Fibroblast of the aortic adventitia (primary cell): ENCODE measurements around the gene TM4SF4. TPM values are rescaled to one million over a fixed set of nuclear protein-coding genes. Genes with fewer than 3 reads are reported as not detected.

Experiments used
- DNase-seq: peaks from one replicate; pipeline ENCODE4 v3.0.0-alpha.2; 2010; ENCODE audit warnings: low read depth
- H3K4me3 ChIP-seq: 2 replicates; pipeline ENCODE4 v1.5.1; 2011; ENCODE audit warnings: low read depth, mild to moderate bottlenecking, control low read depth, low read length, moderate library complexity
- CTCF ChIP-seq: IDR thresholded peaks from 2 replicates; pipeline ENCODE4 v1.5.1; 2011; ENCODE audit warnings: mild to moderate bottlenecking, low read length, control low read depth, inconsistent platforms; ENCODE audit not compliant: insufficient read depth
- total RNA-seq: library from RNA; depleted of rRNA; stranded (reverse); fragments of >200 nt; gene quantifications from 2 replicates; pipeline ENCODE4 v1.2.3, GENCODE V29; 2012; ENCODE audit warnings: low replicate concordance

Gene TM4SF4
- total RNA-seq, 1 donor, result 0.45 TPM

GRCh38 chr3:149506965-149507364 lies 32.5 kb downstream of the TM4SF4 start:
- TF ChIP-seq CTCF, result no peak
- DNase-seq, result no peak
- no peak overlapping the region for H3K4me3 ChIP-seq

- peak; percentile 51 for DNase-seq
- H3K4me3 ChIP-seq, result no peak overlapping the region
- TF ChIP-seq CTCF, result no peak
These were observed 33.2 kb downstream of the TM4SF4 start for GRCh38 chr3:149507491-149508324.

- no peak for TF ChIP-seq CTCF
- no peak for DNase-seq
These were observed 35.0 kb downstream of the TM4SF4 start for GRCh38 chr3:149509526-149509925.

GRCh38 chr3:149510480-149510879 lies 36.0 kb downstream of the TM4SF4 start:
- H3K4me3 ChIP-seq, result no peak overlapping the region
- DNase-seq, result no peak
- no peak for TF ChIP-seq CTCF

More at GRCh38 chr3:149509526-149509925, 35.0 kb downstream of the TM4SF4 start:
- no peak overlapping the region for H3K4me3 ChIP-seq

GRCh38 chr3:149511040-149511626 lies 36.6 kb downstream of the TM4SF4 start:
- H3K4me3 ChIP-seq, result no peak overlapping the region
- no peak for TF ChIP-seq CTCF
- DNase-seq, result no peak

- H3K4me3 ChIP-seq, result no peak overlapping the region
- peak; percentile 75 for DNase-seq
- TF ChIP-seq CTCF, result peak; percentile 71
These were observed 37.7 kb downstream of the TM4SF4 start for GRCh38 chr3:149512073-149512782.
